H9 (cell line): ENCODE results near the gene C10orf95. TPM values are rescaled to one million over a fixed set of nuclear protein-coding genes. Genes with fewer than 3 reads are reported as not detected.

Experiments used
- DNase-seq: peaks from one replicate; pipeline ENCODE4 v3.0.0-alpha.2; 2017
- H2AFZ ChIP-seq: one replicate; pipeline ENCODE4 v1.6.1; 2013; ENCODE audit warnings: mild to moderate bottlenecking, low read length, control low read depth, moderate library complexity
- H2AK5ac ChIP-seq: 2 replicates; pipeline ENCODE4 v1.6.1; 2013; ENCODE audit warnings: low read length, control low read depth, mixed read lengths; ENCODE audit not compliant: insufficient read length
- H2BK120ac ChIP-seq: one replicate; pipeline ENCODE4 v1.6.1; 2013; ENCODE audit warnings: low read depth, mild to moderate bottlenecking, low read length, control low read depth, inconsistent platforms; ENCODE audit not compliant: poor library complexity, severe bottlenecking
- H2BK12ac ChIP-seq: 2 replicates; pipeline ENCODE4 v1.6.1; 2013; ENCODE audit warnings: low read length, control low read depth, mixed read lengths, low read depth; ENCODE audit not compliant: insufficient read length
- H2BK15ac ChIP-seq: 2 replicates; pipeline ENCODE4 v1.6.1; 2013; ENCODE audit warnings: low read depth, low read length, control low read depth
- H2BK20ac ChIP-seq: one replicate; pipeline ENCODE4 v1.6.1; 2013; ENCODE audit warnings: low read depth, mild to moderate bottlenecking, low read length, control low read depth, inconsistent platforms; ENCODE audit not compliant: poor library complexity, severe bottlenecking
- H2BK5ac ChIP-seq: 2 replicates; pipeline ENCODE4 v1.6.1; 2013; ENCODE audit warnings: low read length, control low read depth, mixed read lengths; ENCODE audit not compliant: insufficient read length
- H3K14ac ChIP-seq: 2 replicates; pipeline ENCODE4 v1.6.1; 2013; ENCODE audit warnings: low read length, control low read depth; ENCODE audit not compliant: insufficient read depth
- H3K18ac ChIP-seq: 2 replicates; pipeline ENCODE4 v1.6.1; 2013; ENCODE audit warnings: low read depth, mild to moderate bottlenecking, mixed read lengths, low read length, control low read depth; ENCODE audit not compliant: insufficient read length
- H3K23ac ChIP-seq: 2 replicates; pipeline ENCODE4 v1.6.1; 2013; ENCODE audit warnings: low read length, control low read depth, mixed read lengths, low read depth; ENCODE audit not compliant: insufficient read length
- H3K23me2 ChIP-seq: 2 replicates; pipeline ENCODE4 v1.6.1; 2013; ENCODE audit warnings: low read depth, mild to moderate bottlenecking, mixed read lengths, low read length, control low read depth; ENCODE audit not compliant: insufficient read length, poor library complexity, severe bottlenecking
- H3K27ac ChIP-seq: 2 replicates; pipeline ENCODE4 v1.5.1; 2013; ENCODE audit warnings: low read length, control low read depth, mixed read lengths, low read depth; ENCODE audit not compliant: insufficient read length
- H3K27me3 ChIP-seq: 2 replicates; pipeline ENCODE4 v1.6.1; 2013; ENCODE audit warnings: low read length, control low read depth, inconsistent platforms; ENCODE audit not compliant: insufficient read depth
- H3K4ac ChIP-seq: 2 replicates; pipeline ENCODE4 v1.6.1; 2013; ENCODE audit warnings: low read depth, mild to moderate bottlenecking, control low read depth, inconsistent platforms, low read length, moderate library complexity
- H3K4me1 ChIP-seq: 2 replicates; pipeline ENCODE4 v1.6.1; 2013; ENCODE audit warnings: low read length, control low read depth, inconsistent platforms; ENCODE audit not compliant: insufficient read depth
- H3K4me2 ChIP-seq: 2 replicates; pipeline ENCODE4 v1.6.1; 2013; ENCODE audit warnings: low read length, control low read depth, mixed read lengths; ENCODE audit not compliant: insufficient read length, insufficient read depth
- H3K56ac ChIP-seq: 2 replicates; pipeline ENCODE4 v1.6.1; 2013; ENCODE audit warnings: low read depth, mild to moderate bottlenecking, mixed read lengths, low read length, control low read depth; ENCODE audit not compliant: insufficient read length
- H3K79me1 ChIP-seq: 2 replicates; pipeline ENCODE4 v1.6.1; 2013; ENCODE audit warnings: low read depth, mild to moderate bottlenecking, moderate library complexity, low read length, control low read depth, inconsistent platforms; ENCODE audit not compliant: insufficient read depth, poor library complexity, severe bottlenecking
- H3K79me2 ChIP-seq: 2 replicates; pipeline ENCODE4 v1.6.1; 2013; ENCODE audit warnings: low read length, control low read depth, inconsistent platforms; ENCODE audit not compliant: insufficient read depth
- H3K9ac ChIP-seq: 2 replicates; pipeline ENCODE4 v1.6.1; 2013; ENCODE audit warnings: low read length, control low read depth, mixed read lengths; ENCODE audit not compliant: insufficient read length; ENCODE audit errors: extremely low read depth
- H3K9me3 ChIP-seq: one replicate; pipeline ENCODE4 v1.6.1; 2013; ENCODE audit warnings: low read depth, low read length, inconsistent platforms; ENCODE audit not compliant: control insufficient read depth
- H3T11ph ChIP-seq: one replicate; pipeline ENCODE4 v1.6.1; 2013; ENCODE audit warnings: mild to moderate bottlenecking, low read length, control low read depth, inconsistent platforms
- H4K20me1 ChIP-seq: one replicate; pipeline ENCODE4 v1.6.1; 2013; ENCODE audit not compliant: control insufficient read depth, insufficient read length, insufficient read depth
- H4K5ac ChIP-seq: 2 replicates; pipeline ENCODE4 v1.6.1; 2013; ENCODE audit warnings: low read depth, mild to moderate bottlenecking, mixed read lengths, low read length, control low read depth; ENCODE audit not compliant: insufficient read length
- H4K8ac ChIP-seq: replicated peaks from 2 replicates; pipeline ENCODE4 v1.6.1; 2013; ENCODE audit warnings: low read length, control low read depth, mixed read lengths, low read depth; ENCODE audit not compliant: insufficient read length
- H4K91ac ChIP-seq: 2 replicates; pipeline ENCODE4 v1.6.1; 2013; ENCODE audit warnings: low read depth, mild to moderate bottlenecking, moderate library complexity, mixed read lengths, low read length, control low read depth; ENCODE audit not compliant: insufficient read length
- H3K27ac Mint-ChIP-seq, 3 experiments: 2 replicates in 2 of 3; 3 replicates in 1 of 3; pipeline ENCODE4 v1.8.0; 2020 to 2021; ENCODE audit warnings: mixed read lengths in 3 of 3, mild to moderate bottlenecking in 1 of 3, moderate library complexity in 1 of 3
- H3K27me3 Mint-ChIP-seq: 2 replicates; pipeline ENCODE4 v1.8.0; 2021; ENCODE audit warnings: low read depth, mild to moderate bottlenecking, moderate library complexity, mixed read lengths
- H3K36me3 Mint-ChIP-seq, 3 experiments: 2 replicates in 2 of 3; 3 replicates in 1 of 3; pipeline ENCODE4 v1.8.0; 2020 to 2021; ENCODE audit warnings: low read depth in 3 of 3, mixed read lengths in 3 of 3; ENCODE audit not compliant: insufficient read depth in 1 of 3
- H3K4me1 Mint-ChIP-seq, 2 experiments: 2 replicates each; pipeline ENCODE4 v1.8.0; 2020; ENCODE audit warnings: mixed read lengths in 2 of 2
- H3K4me3 Mint-ChIP-seq, 2 experiments: 2 replicates in 1 of 2; 3 replicates in 1 of 2; pipeline ENCODE4 v1.8.0; 2020 to 2021; ENCODE audit warnings: mild to moderate bottlenecking in 2 of 2, mixed read lengths in 2 of 2, moderate library complexity in 1 of 2
- H3K9me3 Mint-ChIP-seq, 2 experiments: 2 replicates in 1 of 2; 3 replicates in 1 of 2; pipeline ENCODE4 v1.8.0; 2020; ENCODE audit warnings: mild to moderate bottlenecking in 2 of 2, mixed read lengths in 2 of 2, moderate library complexity in 1 of 2
- WGBS: extraction: QIAGEN DNeasy Blood & Tissue Kit; methylation state at CpG from one replicate; pipeline ENCODE4 v1.1.7; 2013; ENCODE audit warnings: missing lambda C conversion rate, low lambda C conversion rate, mixed read lengths; ENCODE audit not compliant: insufficient read length; ENCODE audit errors: extremely low coverage; 5-methylcytosine and 5-hydroxymethylcytosine counted together
- total RNA-seq: library from RNA; stranded (reverse); gene quantifications from 2 replicates; pipeline ENCODE4 v1.2.1, GENCODE V29; 2021
- TF ChIP-seq, protein P1 (sequence below): fragments of 200-600 bp; sonication (generic); conservative IDR thresholded peaks from 3 replicates; pipeline ENCODE4 v1.8.0; 2021; ENCODE audit warnings: antibody characterized with exemption, mild to moderate bottlenecking

The C10orf95 gene
- total RNA-seq, 1 experiment from 2014 or later: not detected

DNA sequence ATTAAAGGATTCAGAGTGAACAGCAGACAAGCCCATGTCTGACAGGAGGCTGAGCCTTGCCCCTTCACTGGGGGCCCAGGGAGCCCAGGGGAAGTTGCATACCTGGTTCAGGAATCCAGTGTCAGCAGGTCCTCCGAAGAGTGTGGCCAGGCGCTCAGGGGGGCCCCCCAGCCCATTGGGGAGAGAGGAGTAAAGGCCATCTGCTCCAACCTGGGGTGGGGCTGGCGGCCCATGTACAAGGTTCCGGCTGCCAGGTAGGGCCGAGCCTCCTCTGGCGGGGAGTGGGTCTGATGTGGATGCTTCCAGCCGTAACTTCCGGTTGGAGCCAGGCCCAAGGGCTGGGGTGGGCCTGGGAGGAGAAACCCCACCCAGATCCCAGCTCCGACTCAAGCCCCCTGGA is 35.1 kb downstream of the C10orf95 start:
- no peak overlapping the region for H3K56ac ChIP-seq
- H2BK12ac ChIP-seq: no peak overlapping the region
- H2BK120ac ChIP-seq: no peak overlapping the region
- Mint-ChIP-seq H3K27me3 (peaks cover 49% of the 10 kb centered on the region), H3K27ac (no peak overlapping the region), H3K36me3 (peaks cover 0 to 1% (median 0%) of the 10 kb centered on the region in 3 experiments; a peak in 1 of 7 replicates), H3K4me3 (no peak overlapping the region; a peak in 1 of 5 replicates), H3K9me3 (no peaks in the 10 kb centered on the region; a peak in 1 of 5 replicates), H3K4me1 (peaks cover 23 to 44% of the 10 kb centered on the region in 2 experiments)
- peaks cover 26% of the 10 kb centered on the region for H3K23me2 ChIP-seq
- no peak overlapping the region for H2BK20ac ChIP-seq
- H3K4ac ChIP-seq: no peak overlapping the region
- H2BK15ac ChIP-seq: no peak overlapping the region
- no peaks in the 10 kb centered on the region for H3K9me3 ChIP-seq
- no peak overlapping the region for H3K18ac ChIP-seq
- no peak overlapping the region for H3T11ph ChIP-seq
- no peak overlapping the region for H3K4me2 ChIP-seq
- H3K4me1 ChIP-seq: peaks cover 4% of the 10 kb centered on the region; the same call in 1 of the 2 replicates
- TF ChIP-seq, protein P1, sequence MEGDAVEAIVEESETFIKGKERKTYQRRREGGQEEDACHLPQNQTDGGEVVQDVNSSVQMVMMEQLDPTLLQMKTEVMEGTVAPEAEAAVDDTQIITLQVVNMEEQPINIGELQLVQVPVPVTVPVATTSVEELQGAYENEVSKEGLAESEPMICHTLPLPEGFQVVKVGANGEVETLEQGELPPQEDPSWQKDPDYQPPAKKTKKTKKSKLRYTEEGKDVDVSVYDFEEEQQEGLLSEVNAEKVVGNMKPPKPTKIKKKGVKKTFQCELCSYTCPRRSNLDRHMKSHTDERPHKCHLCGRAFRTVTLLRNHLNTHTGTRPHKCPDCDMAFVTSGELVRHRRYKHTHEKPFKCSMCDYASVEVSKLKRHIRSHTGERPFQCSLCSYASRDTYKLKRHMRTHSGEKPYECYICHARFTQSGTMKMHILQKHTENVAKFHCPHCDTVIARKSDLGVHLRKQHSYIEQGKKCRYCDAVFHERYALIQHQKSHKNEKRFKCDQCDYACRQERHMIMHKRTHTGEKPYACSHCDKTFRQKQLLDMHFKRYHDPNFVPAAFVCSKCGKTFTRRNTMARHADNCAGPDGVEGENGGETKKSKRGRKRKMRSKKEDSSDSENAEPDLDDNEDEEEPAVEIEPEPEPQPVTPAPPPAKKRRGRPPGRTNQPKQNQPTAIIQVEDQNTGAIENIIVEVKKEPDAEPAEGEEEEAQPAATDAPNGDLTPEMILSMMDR: no peak
- no peak overlapping the region for H3K27ac ChIP-seq
- H4K91ac ChIP-seq: no peak overlapping the region
- no peak overlapping the region for H3K14ac ChIP-seq
- H3K27me3 ChIP-seq: peaks cover 3% of the 10 kb centered on the region; the same call in 1 of the 2 replicates
- H4K8ac ChIP-seq: no peak overlapping the region
- H3K79me1 ChIP-seq: no peaks in the 10 kb centered on the region
- no peak overlapping the region for H4K5ac ChIP-seq
- no peaks in the 10 kb centered on the region for H3K79me2 ChIP-seq
- H3K9ac ChIP-seq: no peak overlapping the region
- no CpG with 5 or more reads among the region's 9 CpGs for WGBS
- no peak overlapping the region for H2AFZ ChIP-seq
- H3K23ac ChIP-seq: no peak overlapping the region
- no peak overlapping the region for H2AK5ac ChIP-seq
- no peaks in the 10 kb centered on the region for H4K20me1 ChIP-seq
- no peak overlapping the region for H2BK5ac ChIP-seq
- no peak for DNase-seq
